AG08396 (cell line): ENCODE measurements around the gene PIM3.

Experiments
- DNase-seq: peaks from one replicate; pipeline ENCODE4 v3.0.0; 2012; ENCODE audit warnings: low spot score, mixed read lengths

PIM3 gene

DNA sequence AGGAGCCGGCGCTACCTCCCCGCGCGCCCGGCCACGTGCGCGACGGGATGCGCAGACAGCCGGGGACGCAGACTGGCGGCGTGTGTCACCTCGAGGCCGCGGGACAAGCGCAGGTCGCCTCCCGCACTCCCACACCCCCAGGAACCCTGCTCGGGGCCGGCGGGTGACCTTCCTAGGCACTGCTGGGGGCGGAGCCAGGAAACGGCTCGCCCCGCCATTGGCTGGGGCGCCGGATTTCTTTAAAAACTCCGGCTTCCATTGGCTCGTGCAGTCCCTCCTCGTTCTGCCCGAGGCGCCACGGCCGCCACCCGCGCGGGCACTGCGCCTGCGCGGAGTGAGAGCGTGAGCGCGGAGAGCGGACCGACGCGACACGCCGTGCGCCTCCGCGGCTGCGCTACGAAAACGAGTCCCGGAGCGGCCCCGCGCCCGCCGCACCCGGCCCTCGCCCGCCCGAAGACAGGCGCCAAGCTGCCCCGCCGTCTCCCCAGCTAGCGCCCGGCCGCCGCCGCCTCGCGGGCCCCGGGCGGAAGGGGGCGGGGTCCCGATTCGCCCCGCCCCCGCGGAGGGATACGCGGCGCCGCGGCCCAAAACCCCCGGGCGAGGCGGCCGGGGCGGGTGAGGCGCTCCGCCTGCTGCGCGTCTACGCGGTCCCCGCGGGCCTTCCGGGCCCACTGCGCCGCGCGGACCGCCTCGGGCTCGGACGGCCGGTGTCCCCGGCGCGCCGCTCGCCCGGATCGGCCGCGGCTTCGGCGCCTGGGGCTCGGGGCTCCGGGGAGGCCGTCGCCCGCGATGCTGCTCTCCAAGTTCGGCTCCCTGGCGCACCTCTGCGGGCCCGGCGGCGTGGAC is at the start of gene PIM3:
Gene PIM3 (plus strand): TSS at position 614 of the 846 bp plus-strand sequence. CDS start 176 bp downstream, at position 790.
- peak; percentile 99 for DNase-seq

DNA sequence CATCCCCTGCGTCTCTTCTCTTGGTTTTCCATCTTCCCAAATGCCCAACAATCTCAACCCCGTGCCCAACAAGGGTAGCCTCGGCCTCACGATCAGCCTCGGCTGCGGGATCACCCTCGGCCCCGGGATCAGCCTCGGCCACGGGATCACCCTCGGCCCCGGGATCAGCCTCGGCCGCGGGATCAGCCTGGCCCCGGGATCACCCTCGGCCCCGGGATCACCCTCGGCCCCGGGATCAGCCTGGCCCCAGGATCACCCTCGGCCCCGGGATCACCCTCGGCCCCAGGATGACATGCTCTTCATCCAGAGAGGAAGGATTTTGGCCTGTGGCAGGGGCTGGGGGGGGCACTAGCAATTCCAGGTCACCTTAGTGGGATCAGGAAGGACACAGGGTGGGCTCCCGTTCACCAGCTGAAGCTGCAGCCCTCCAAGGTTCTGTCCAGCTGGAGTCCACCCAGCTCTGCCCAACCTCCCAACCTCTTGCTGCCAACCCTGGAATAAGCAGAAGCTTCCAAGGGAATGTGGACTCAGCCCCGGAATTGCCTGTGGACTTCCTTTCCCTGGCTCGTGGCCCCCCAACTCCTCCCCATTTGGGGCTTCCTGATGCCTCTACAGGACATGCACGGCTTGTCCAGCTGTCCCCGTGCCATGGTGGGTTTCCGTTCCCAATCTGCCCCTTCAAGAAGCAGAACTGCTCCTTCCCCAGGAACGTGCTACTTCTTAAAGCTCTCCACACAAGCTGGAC is 48.5 kb upstream of the PIM3 start:
- DNase-seq: no peak

DNA sequence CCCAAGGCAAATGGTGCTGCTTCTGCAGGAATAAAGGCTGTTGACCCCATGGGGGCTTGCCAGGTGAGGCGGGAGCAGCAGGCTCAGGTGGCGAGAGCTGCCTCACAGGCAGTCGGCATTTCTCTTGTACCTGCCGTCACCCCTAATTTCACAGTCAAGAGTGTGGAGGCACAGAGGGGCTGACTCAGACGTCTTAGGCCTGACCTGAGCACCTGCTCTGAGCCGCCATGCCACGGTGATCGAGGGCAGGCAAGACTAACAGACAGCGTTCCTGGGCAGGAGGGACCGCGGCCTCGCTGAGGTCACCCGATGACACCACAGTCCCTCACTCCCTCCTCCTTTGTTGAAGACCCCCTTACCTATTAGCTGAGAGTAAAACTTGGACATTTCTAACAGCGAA is 47.5 kb upstream of the PIM3 start:
- no peak for DNase-seq

DNA sequence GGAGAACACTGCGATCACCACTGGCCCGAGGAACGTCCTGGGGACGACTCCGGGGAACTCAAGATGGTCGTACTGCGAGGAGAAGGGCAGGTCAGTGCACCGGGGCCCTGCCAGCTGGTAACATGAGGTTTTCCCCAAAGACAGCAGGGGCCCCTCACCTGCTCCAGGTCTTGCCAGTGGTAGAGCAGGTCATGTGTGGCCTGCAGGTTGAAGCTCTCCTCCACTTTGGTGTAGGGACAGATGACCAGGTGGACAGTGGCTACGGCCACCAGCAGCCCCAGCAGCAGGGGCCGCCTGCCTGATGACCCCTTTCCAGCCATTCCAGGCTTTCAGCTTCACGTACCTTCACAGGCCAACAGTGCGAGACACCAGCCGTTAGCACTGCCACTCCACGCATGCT is 47.1 kb upstream of the PIM3 start:
- no peak for DNase-seq

DNA sequence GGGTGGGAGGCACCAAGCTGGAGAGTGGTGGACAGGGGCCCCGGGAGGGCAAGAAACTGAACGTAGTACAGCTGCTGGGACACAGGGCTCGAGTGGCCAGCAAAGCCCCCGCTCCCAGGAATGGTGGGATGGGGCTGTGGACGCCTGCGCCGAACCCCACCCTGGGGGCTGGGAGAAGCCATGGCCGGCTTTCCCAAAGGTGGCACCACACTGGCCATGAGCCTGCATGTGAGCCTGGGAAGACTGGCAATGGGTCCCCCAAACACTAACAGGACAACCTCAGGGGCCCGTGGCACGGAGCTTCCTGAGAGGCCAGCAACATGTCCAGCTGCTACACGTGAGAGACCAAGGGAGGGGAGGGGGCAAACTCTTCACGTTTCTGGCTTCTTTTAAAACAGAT is 46.3 kb upstream of the PIM3 start:
- no peak for DNase-seq

DNA sequence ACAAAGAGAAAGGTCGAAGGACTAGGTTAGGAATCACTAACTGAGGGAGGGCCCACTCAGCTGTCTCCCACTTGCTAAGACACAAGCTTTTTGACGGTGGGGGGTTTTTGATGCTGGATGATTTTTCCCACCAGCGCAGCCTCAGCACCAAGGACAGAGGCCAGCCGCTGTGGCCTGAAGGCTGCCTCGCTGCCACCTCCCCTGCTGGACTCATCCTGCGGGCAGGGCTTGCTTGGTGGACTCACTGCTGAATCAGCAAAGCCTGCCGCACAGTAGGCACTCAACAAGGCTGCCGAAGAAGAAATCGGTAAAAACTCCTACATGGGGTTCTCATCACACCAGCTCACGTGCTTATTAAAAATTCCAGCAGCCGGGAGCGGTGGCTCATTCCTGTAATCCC is 45.0 kb upstream of the PIM3 start:
- DNase-seq: no peak

DNA sequence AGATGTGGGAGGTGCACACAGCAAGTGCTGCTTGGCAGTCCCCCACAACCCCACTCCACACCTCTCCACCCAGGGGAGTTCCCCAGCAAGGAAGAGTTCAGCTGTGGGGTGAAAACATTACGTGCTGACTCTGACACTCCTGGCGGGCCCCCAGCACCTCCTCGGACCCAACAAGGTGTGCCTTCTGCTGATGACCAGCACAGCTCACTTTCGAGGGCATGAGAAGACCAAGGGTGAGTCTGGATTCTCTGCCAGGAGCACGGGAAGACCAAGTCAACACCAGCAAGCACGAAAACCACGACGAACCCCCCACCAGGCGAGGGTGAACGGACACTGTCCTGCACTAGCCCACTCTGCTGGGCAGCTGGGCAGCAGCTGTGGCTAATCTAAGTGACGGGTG is 43.7 kb upstream of the PIM3 start:
- DNase-seq: no peak

DNA sequence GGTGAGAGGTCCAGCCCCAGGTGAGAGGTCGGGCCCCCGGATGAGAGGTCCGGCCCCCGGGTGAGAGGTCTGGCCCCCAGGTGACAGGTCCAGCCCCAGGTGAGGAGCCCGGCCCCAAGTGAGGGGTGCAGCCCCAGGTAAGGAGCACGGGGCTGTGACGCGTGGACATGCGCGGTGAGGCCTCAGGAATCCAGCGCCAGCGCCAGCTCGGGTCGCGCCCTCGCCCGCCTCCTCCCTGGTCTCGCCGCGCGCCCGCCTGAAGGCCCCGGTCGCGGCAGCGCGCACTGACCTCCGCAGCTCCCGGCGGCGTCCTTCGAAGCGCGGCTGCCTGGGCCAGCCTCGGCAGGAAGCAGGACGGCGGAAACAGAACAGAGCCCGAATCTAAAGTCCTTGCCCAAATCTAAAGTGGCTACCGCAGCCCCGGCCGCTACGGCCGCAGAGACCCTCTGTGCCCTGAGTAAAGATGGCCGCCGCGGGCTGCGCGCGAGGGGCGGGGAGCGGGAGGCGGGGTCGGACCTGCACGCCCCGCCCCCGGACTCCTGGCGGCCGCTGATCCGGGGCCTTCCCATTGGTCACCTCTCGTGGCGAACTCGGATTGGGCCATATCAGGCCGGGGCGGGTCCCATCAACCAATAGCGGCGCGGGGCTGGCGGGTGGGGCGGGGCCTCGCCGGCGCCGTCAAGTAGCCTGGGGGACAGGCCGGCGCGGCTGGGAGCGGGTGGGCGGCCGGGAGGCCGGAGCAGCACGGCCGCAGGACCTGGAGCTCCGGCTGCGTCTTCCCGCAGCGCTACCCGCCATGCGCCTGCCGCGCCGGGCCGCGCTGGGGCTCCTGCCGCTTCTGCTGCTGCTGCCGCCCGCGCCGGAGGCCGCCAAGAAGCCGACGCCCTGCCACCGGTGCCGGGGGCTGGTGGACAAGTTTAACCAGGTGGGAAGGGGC is 42.3 kb upstream of the PIM3 start, which contains the start of the genes ALG12 and CRELD2:
Gene ALG12 (minus strand): TSS at position 465 of the 937 bp plus-strand sequence. CDS start 4,673 bp downstream, outside the sequence.
Gene CRELD2 (plus strand): TSS at position 661 of the 937 bp plus-strand sequence. CDS start 136 bp downstream, at position 797.
- peak; percentile 100 for DNase-seq

DNA sequence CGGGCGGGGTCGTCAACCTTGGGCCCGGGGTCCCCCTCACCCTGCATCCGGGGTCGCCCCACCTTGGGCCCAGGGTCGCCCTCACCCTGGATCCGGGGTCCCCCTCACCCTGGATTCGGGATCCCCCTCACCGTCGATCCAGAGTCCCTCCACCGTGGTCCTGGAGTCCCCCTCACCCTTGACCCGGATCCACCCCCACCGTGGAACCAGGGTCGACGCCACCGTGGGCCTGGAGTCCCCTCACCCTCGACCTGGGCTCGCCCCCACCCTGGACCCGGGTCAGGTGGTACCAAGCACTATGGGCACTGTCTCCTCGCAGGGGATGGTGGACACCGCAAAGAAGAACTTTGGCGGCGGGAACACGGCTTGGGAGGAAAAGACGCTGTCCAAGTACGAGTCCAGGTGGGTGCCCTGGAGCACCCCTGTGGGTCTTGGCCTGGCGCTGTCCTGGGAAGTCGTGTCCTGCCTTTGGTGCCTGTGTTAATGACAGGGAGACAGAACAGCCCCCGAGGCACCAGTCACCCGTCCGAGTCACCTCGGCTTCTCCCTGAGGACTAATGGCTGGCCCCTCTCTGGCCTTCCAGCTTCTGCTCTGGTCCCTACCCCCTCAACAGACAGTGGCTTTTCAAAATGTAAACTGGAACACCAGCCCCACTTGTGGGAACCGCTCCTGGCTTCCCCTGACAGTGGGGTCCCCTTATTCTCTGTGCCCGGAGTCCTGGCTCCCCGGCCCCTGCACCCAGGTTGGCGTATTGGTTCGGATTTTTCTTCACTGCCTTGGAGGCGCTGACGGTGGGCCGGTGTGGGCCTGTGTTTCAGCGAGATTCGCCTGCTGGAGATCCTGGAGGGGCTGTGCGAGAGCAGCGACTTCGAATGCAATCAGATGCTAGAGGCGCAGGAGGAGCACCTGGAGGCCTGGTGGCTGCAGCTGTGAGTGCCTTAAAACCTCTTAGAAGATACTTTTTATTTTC is 41.4 kb upstream of the PIM3 start:
- no peak for DNase-seq

DNA sequence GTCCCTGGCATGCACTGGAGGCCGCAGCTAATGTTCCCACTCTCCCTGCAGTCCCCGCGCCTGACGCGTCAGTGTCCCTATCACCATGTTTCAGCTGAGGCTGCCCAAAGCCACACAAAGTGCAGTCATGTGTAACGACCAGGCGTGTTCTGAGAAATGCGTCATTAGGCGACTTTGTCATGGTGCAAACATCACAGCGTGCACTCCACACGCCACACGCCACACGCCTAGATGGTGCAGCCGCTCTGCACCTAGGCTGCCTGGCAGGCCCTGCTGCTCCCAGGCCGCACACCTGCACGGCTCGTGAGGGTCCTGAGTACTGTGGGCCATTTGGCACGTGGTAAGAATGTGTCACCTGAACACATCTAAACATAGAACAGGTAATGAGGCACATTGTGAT is 39.7 kb upstream of the PIM3 start:
- DNase-seq: no peak

DNA sequence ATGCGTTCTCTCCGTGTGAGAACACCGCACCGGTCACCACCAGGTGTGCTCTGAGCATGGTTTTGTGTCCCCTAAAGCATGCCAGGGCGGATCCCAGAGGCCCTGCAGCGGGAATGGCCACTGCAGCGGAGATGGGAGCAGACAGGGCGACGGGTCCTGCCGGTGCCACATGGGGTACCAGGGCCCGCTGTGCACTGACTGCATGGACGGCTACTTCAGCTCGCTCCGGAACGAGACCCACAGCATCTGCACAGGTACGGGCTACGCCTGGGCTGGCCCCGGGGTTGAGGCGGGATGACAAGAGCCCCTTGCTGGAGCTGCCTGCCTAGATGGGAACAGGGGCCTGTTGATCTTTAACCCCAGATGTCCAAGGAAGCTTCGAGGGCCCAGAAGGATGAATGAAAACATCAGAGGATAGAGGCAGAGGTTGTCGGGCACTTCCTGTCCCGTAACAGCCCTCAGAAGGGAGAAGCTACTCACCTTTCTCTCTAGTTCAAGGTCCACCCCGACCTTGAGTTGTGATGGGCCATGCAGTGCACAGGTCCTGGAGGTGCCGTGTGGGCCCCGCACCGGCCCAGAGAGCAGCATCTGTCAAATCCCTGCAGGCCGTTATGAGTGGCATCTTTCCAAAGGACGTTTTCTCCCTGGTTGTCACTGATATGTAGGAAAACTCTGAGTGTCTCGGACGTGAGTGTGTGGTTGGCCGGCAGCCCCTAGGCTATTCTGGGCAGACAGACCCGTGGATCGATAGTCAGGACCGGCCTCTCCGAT is 38.9 kb upstream of the PIM3 start:
- no peak for DNase-seq

DNA sequence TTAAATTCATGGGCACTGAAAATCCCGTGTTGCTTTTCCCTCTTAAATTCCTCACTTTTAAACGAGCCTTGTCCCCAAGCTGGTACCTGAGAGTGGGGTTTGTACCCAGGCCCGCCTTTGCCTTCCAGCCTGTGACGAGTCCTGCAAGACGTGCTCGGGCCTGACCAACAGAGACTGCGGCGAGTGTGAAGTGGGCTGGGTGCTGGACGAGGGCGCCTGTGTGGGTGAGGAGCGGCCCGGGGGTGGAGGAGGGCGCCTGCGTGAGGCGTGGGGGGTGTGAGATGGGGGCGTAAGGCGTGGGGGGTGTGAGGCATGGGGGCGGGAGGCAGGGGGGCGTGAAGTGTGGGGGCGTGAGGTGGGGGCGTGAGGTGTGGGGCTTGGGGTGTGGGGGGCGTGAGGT is 38.1 kb upstream of the PIM3 start:
- DNase-seq: no peak

DNA sequence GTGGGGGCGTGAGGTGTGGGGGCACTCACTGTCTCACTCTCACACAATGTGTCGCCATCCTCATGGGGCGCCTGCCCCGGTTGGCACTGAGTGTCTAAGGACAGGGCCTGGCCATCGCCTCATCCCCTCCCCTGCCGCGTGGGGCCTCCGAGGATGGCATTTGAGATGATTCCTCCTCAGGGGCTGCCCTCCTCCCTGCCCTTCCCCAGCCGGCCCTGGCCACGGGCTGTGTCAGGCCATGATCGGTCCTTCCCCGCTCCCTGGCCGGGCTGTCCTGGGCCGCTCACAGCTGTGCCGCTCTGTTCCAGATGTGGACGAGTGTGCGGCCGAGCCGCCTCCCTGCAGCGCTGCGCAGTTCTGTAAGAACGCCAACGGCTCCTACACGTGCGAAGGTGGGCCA is 37.6 kb upstream of the PIM3 start:
- DNase-seq: no peak

DNA sequence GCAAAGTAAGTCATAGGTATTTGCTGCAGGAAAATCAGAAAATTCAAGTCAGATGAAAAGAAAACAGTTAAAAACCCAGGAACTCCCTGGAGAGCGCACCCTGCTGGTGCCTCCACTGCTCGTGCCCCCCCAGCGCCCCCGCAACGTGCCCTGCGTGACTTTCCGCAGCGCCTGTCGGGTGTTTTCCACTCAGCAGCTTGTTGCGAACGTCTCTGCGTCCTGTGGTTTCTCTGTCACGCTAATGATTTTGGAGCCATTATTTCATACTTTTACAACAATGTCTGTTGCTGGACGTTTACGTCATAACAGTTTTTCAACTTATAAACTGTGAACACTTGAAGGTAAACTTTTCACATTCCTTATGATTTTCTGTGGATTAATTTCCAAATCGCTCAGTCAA is 37.1 kb upstream of the PIM3 start:
- no peak for DNase-seq

DNA sequence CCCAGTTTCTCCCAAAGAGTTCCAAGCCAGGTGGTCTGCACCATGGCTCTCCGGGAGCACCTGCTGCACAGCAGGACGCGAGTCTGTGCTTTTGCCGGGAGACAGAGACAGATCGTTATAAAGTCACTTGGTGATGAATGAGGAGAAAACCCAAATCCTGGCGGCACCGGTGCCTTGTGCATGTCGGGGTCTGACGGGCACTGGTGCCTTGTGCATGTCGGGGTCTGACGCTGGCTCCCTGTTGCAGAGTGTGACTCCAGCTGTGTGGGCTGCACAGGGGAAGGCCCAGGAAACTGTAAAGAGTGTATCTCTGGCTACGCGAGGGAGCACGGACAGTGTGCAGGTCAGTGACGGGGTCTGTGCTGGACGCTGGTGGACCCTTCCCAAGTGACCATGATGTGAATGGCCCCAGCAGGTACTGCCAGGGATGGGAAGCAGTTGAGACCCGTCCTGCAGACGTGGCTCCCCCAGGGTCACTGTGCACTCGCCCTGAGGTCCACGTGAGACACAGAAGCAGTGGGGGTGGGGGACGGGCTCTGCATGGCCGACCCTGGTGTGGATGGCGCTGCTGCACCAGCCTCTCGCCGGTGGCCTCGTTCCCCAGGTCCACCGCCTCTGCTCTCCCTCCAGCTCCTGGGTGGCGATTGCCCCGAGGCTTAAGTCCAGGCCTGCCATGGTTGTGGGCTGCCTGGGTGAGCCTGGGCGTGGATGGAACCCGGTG is 36.3 kb upstream of the PIM3 start:
- no peak for DNase-seq

DNA sequence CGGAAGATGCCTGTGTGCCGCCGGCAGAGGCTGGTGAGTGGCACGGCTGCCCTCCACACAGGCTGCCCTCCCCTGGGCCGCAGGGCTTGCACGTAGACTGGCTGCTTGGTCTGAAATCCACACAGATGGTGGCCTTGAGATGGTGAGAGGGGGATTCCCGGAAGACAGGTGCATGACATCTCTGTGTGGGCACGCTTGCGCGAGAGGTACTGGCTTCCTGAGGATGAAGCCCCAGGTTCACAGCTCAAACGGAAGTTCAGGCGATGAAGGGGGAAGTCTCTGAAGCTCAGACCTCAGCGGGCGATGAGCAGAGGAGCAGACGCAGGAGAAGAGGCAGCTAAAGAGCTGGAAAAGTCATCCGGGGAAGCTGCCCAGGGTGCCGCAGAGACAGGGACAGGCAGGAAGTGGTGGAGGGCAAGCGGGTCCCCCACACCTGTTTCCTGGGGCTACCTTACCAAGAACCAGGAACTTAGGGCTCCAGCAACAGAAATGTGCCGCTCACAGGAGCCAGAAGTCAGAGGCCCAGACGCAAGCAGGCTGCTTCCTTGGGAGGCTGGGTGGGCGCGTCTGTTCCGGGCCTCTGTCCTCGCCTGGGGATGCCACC is 34.9 kb upstream of the PIM3 start:
- DNase-seq: no peak

DNA sequence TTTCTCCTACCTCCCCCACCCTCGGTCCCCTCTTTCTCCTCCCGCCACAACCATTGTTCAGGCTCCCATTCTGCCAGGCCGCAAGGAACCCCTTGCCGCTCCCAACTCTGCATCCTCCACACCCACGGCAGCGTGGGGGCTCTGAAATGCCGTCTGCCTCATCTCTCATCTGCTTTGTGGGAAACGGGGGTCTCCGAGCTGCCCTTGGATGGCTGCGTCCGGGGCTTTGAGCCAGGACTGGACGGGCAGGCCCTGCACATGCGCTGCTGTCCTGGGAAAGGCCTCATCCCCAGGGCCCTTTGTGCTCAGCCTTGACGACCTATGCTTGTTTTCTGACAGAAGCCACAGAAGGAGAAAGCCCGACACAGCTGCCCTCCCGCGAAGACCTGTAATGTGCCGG is 33.7 kb upstream of the PIM3 start:
- no peak for DNase-seq

DNA sequence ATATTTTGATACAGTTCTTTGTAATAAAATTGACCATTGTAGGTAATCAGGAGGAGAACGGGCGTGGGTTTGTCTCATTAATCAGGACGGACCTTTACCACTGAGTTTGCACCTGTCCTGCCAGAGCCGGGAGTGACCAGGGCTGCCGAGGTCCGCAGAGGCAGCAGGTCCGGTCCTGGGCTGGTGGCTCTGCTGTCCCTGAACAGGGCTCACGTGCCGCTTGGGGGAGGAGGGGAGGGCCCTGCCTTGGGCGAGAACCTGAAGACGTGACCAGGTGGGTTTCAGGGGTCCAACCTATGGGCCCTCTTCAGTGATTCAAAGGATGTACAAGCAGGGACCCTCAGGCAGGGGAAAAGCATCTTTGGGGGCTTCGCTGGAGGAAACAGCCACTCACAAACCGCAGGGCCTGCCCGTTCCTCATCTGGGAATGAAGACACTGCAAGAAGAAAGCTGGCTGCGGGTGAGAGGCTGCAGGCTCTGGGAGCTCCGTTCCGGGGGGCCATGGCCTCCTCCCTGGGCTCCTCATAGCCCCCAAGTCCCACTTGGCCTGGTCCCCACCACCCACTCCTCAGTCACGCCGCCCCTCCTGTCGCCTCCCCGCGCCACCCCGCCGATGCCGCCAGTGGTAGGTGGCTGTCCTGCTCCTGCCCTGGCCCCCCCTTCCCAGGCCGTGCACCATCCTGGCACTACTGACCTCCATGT is 32.9 kb upstream of the PIM3 start:
- no peak for DNase-seq

DNA sequence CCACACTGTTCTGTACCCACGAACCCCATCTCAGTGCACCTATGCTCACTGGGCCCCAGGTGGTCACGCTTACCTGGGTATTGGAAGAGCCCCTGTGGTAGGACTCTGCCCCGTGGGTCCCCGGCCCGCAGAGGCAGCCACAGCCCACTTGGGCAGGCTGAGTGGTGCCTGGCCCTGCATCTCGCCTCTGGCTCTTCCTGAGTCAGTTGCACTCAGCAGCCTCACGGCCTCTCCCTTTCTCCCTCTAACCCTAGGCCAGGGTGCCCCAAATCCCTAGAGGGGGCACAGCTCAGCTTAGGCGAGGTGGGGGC is 32.4 kb upstream of the PIM3 start:
- no peak for DNase-seq
